Activated CD8-positive, alpha-beta memory T cell treated with anti-CD3 and anti-CD28 coated beads for 4 hours (primary cell): ENCODE data around the gene PDE7B.

Source experiments
- DNase-seq, 2 donors: peaks; one replicate each; pipeline ENCODE4 v3.0.0-alpha.2; 2020; ENCODE audit warnings: low read depth in 2 of 2

The PDE7B gene

GRCh38 chr6:135851442-135852271 lies at the start of gene PDE7B:
TSS of gene PDE7B (plus strand) at chr6:135851701.
- peak in 1 of 2 donors; percentile 11 for DNase-seq

DNA sequence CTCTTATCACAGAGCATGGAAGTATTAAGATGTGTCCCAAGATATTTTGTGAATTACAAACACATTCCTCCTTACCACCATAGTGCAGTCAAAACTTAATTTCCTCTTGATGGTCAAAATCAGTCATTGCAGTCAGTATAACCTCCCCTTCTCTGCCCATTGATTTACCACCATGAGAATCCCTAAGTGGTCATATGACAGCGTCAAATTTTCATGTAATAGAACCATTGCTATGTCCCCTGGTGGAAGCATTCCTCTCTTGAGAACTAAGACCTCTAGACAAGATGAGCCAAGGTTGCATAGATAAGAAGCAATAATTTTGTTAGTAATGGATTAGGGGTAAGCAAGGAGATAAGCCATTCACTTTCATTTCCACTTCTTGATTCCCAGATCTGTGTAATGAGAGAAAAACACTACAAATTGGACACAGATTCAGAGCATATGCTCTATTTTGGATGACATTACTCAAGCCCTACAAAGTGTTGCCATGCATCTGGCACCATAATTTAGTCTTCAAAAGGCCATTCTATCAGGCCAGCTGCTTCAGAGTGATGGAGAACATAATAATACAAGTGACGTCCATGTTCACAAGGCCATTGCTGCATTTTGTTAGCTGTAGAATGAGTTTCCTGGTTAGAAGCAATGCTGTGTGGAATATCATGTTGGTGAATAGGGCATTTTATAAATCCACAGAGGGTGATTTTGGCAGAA lies 49.6 kb upstream of the PDE7B start:
- DNase-seq, result no peak

- DNase-seq, result no peak
Observed at GRCh38 chr6:135810486-135810885, 41.0 kb upstream of the PDE7B start.

DNA sequence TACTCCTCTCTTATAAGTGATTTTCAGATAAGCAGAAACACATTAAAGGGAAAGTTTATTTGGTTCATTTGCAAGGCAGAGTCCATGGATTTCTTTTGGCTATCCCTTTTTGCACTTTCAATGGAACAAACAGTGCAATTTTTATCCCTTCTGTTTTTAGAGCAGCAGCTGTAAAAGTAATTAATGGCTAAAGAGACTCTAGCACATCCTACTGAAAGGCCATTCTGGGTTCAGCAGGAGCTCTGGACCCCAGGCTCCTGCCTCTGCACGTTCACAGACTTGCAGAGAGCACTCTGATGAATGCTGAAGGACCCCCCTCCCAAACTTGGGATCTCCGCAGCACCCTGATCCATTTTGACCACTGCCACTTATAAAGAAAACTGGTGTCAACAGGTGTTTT lies 40.3 kb upstream of the PDE7B start:
- no peak for DNase-seq

DNA sequence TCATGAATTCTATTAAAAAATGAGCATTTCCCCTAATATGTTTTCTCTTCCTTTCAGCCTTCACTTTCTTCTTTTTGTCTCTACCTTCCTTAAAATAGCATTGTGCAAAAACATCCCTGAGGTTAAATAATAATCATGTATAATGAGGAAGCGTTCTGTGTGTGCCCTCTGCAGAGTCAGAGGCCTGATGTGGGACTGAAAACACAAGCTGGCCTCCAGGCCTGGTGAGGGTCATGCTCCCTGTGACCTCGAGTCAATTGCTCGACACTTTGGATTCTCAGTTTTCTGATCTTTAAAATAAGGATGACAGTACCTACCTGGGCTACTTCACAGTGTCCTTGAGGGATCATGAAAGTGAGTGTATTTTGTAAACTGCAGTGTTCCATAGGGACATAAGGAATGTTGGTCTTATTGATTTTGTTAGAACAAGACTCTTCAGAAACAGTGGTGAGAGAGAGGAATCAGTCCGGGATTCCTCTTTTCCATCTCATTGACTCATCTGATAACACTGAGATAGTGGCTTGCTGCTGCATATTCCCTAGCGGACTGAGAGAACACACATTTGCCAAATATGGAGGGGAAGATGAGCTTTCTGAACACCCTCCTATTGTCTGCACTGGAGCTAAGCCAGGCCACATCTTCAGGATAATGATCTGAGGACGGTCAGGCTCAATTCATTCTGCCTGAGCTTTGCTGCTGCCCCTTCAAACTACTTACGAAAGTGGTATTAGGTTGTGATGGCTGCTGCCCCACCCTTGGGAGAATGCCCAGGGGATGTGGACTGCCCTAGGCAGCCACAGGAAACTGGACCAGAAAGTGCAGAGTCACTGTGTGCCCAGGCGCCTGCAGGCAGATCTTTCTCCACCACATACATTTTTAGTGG lies 39.6 kb upstream of the PDE7B start:
- DNase-seq, result no peak

- no peak for DNase-seq
Observed at GRCh38 chr6:135813401-135813800, 38.1 kb upstream of the PDE7B start.

- no peak for DNase-seq
Observed at GRCh38 chr6:135814043-135814442, 37.5 kb upstream of the PDE7B start.

DNA sequence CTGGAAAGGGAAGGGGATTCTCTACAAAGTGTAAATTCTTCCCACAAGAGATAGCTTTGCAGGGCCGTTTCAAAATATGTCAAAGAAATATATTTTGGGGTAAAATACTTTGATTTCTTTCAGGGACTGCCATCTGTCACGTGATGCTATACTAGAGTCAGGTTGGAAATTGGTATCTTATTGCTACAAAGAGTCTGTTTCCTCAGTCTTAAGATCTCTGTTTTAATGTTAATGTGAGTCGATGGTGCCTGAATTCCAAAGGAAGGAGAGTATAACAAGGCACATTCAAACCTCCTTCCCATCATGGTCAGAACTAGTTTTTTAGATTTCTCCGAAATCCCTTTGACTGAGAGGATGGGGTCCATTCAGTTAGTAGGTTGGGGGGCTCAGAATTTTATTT lies 36.3 kb upstream of the PDE7B start:
- no peak for DNase-seq

- DNase-seq, result no peak
Observed at GRCh38 chr6:135817035-135817434, 34.5 kb upstream of the PDE7B start.

GRCh38 chr6:135819665-135820064 lies 31.8 kb upstream of the PDE7B start:
- no peak for DNase-seq

DNA sequence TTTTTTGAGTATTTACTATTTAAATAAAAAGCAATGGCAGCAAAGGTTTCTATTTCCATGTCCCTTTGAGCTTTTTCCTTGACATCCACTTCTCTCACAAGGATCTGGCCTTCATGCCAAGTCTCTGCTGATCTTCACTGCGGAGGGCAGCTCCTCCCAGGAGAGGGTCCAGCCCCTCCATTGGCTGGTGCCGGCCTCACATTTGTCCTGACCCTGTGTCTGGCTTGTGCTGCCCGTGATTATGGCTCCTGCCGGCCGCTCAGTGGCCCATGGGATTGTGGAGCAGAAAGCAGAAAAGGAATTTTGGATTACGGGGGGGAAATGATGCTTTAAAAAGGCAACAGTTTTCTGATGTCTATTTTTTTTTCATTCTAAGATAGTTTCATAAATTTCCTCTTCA lies 31.2 kb upstream of the PDE7B start:
- DNase-seq, result no peak

- DNase-seq, result no peak
Observed at GRCh38 chr6:135823851-135824250, 27.6 kb upstream of the PDE7B start.

GRCh38 chr6:135826236-135826804 lies 25.2 kb upstream of the PDE7B start:
- DNase-seq, result no peak

DNA sequence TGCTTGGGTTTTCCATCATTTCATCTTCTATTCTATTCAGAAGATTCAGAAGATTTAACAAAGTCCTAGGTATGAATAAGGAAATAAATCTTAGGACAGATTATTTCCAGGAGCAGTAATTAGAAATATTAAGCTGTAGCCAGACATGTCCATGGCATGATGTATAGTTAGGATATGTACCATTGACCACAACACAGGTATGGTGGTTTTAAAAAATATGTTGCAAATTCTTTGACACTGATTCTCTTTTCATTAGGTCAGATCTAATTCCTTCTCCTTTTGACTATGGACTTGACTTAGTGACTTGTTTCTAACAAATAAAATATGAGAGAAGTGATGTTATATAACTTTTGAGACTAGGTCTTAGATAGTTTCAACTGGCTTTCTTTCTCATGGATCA lies 23.5 kb upstream of the PDE7B start:
- DNase-seq, result no peak

DNA sequence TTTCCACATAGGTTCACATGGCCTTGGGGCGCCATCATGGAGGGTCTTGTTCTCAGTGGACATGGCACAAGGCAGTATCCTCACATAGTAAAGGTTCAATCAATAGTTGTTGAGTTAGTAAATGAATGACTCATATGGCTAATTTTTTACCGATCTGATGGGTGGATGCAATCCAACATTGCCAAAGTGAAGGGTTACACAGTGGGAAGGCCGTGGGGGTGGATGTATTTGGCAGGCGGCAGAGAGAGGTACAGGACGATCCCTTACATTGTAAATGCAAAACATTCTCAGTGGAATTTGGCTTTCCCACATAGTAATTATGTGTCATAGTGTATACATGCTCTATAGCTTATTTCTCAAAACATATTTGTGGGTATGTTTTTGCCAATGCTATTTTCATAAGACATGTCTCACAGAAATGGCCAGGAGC lies 21.0 kb upstream of the PDE7B start:
- no peak for DNase-seq

DNA sequence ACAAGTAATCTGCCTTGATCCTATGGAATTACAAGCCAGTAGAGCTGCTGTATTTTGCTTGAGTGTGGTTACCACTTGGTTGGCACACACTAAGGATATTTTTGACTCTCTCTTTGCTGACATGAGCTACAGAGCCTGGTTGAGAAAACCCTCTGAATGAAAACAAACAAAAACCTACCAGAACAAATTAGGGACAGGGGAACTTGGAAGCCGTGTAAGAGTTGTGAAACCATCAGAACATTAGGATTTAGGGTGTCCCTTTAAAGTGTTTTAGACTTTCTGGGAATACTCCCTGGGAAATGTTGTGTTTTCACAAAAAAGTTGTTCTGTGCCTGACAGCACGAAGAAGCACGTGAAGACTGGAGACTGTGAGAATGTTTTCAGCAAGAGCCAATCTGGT lies 20.5 kb upstream of the PDE7B start:
- DNase-seq, result no peak

- no peak for DNase-seq
Observed at GRCh38 chr6:135832166-135832565, 19.3 kb upstream of the PDE7B start.

- DNase-seq, result no peak
Observed at GRCh38 chr6:135833771-135834170, 17.7 kb upstream of the PDE7B start.

DNA sequence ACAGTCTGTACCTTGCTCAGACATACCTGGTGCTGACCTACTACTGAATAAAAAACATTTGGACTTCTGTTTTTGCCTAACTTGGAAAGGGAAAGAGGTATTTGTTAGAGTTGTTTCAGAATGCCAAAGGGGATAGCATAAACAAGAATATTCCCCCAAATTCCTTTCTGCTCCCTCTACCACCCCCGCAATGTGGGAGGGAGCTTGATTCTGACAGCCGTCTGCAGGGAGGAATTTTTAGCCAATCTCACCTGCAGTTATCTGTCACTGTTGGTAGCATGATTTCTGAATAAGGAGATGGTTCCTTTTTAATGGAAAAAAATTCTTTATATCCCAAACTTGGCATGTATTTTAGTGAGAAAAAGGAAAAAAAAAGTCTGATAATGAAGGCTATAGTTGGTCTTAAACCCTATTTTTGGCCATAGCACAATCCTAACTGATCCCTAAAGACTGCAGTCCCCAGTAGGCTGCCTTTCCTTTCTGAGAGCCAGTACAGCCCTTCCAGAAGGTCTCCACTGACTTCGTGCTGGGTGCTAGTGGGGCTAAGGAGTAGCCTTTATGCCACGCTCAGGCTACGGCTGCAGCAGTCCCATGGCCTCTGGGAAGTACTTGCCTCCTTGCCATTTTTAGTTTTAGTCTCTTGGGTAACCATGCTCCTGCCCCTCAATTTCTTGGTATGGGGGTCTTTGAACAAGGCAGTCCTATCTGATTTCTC lies 13.6 kb upstream of the PDE7B start:
- no peak for DNase-seq

DNA sequence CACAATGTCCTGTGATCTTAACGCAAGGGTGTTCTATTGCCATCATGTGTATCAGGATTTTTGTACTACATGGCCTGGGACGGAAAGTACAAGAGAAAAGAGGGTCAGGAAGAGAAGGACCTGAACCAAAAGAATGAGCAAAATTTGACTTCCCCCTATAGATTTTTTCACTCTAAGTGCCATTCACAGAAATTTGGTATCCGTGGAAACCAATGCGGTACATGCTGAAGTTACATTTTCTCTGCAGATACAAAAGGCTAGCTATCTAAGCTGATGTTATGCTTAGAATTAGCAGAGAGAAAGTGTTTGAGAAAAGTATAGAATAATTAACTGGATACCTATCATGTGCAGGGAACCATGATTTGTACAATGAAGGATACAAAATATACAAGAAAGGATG lies 12.4 kb upstream of the PDE7B start:
- no peak for DNase-seq
